GM18909 (cell line): ENCODE results near the gene TBC1D3.
"Not testable (repeated sequence)": the region's sequence is repeated elsewhere in the genome, so short reads cannot be mapped to it uniquely, and the experiment has no call there.

Experiments
- ATAC-seq: cut with Tn5 transposase; IDR thresholded peaks from one replicate; pipeline ENCODE4 v1.9.1; 2021; ENCODE audit warnings: mild to moderate bottlenecking; ENCODE audit not compliant: unreplicated experiment, poor library complexity

The TBC1D3 gene

DNA sequence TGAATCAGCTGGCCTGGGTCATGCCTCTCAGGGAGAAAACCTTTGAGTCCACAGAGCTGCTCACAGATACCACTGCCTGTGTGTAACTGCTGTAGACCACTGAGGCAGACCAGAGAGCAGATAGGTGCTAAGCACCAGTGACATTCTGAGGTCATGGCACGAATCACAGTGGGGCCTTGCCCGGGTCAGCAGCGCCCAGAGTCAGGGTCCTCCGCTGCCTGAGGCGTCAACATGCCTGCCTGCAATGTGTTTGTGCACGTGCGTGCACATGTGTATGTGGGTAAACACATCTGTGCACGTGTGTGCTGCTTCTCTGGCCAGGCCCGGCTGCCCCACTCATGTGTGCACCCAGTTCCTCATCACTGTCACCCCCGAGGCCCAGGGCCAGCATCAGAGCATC lies at the start of gene TBC1D3:
TBC1D3 (minus strand) TSS at position 101 of the 400 bp plus-strand sequence. CDS start 1,526 bp downstream, outside the sequence.
- ATAC-seq, result not testable (repeated sequence)

DNA sequence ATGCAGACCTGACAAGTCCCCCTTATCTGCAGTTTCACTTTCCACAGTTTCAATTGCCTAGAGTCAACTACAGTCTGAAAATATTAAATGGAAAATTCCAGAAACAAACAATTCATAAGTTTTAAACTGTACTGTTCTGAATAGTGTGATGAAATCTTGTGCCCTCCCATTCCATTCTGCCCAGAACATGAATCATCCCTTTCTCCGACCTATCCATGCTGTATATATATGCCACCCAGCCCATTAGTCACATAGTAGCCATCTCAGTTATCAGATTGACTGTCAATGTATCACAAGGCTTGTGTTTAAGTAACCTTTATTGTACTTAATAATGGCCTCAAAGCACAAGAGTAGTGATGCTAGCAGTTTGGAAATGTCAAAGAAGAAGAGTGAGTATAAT lies 40.4 kb upstream of the TBC1D3 start:
- ATAC-seq, result not testable (repeated sequence)

DNA sequence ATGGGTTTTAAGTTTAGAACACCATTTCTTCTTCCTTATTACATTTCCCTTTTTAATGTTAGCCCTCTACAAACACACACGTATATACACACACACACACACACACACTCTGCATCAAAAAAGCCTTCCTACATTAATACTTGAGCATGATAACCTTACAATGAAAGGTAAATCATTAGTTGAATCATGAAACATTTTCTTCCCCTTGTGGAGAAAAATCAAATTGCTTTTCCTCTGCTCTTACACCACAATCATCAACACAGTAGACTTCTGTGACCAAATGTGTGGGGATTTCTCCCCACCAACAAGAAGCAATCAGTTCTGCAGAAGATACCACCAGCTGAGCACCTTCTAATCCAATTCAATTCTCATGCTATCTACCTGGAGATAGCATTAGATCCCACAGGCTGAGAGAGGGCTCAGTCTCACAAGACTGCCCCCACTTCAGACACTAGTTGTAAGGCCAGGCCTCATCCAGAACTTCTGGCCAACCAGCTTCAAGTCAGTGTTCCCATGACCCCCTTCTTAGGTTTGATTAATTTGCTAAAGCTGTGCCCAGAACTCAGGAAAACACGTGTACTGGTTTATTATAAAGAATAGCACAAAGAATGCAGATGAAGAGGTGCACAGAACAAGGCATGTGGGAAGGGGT lies 33.6 kb upstream of the TBC1D3 start:
- ATAC-seq, result not testable (repeated sequence)

DNA sequence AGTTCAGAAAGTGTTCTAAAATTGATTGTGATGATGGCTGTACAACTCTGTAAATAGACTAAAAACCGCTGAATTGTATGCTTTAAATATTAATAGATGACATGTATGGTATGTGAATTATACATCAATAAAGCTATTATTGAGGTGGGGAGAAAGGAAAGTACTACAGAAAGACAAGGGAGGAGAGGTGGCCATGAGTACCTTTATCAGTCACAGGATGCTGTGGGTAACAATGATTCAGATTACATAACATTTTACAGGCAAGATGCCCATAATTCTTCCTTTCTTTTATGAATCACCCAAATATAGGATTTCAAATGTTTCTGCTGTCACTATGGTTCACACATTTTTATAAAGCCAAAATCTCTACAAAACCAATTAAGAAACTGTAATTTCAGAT lies 28.5 kb upstream of the TBC1D3 start:
- not testable (repeated sequence) for ATAC-seq

DNA sequence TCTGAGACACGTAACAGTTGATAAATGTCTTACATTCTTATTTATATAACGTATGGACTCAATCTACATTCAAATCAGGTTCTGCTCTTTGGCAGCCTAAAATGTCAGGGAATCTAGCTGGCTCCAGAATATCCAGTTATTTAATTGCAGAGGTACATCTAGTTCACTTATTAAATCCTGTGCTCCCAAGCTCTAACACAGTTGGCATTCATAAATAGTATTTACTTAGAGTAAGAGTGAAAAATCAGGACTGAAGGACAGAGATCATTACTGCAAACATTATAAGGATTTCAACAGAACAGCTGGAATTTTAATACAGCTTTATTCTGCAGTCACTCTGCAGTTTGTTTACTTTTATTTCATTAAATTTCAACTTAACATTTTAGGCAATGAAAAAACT lies 7.9 kb upstream of the TBC1D3 start:
- ATAC-seq, result not testable (repeated sequence)

DNA sequence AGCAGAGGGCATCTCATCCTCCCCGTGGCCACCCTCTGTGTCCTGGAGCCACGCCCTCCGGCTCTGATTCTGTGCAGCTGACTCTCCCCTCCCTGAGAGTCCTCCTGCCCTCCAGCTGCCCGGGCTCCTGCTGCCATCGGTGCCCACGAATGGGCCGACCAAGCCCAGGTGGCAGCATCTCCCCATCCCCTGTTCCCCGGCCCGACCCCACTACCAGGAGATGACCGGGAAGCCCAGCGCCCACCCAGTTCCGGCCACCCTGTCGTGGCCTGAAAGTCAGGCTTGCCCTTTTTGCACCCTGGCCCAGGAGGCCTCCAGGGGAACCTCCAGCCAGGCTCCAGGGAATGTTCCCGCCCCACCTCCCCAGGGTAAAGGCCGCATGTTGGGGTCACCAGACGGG lies 57.5 kb downstream of the TBC1D3 start:
- not testable (repeated sequence) for ATAC-seq
